ENCODE results near the gene CDC42EP4. TPM values are rescaled to one million over a fixed set of nuclear protein-coding genes. Genes with fewer than 3 reads are reported as not detected.

CDC42EP4 gene
- total RNA-seq, 1 donor from 2014 or later: 33.4 TPM

DNA sequence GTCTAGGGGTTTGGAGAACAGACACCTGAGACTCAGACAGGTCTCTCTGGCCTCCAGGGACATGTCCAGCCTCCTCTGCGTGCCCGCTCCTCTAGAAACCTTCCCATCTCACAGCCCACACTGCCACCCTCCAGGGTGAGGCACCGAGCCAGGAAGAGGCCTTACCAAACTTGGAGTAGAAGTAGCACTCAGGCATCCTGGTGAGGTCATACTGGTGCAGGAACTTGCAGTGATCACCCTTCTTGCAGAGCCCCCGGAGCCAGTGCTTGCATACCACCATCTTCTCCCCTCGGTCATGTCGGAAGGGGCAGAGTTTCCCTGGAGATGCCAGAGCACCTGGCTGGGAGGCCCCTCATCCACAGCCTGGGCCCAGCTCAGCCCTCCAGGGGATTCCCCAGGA is 54.3 kb downstream of the CDC42EP4 start:
- Mint-ChIP-seq H3K27ac (ENCODE audit: unreplicated experiment) (no peak overlapping the region), H3K9me3 (no peaks in the 10 kb centered on the region), H3K4me3 (no peak overlapping the region), H3K27me3 (ENCODE audit: low read depth) (peaks cover 36% of the 10 kb centered on the region), H3K36me3 (ENCODE audit: low read depth) (no peaks in the 10 kb centered on the region), H3K4me1 (peaks cover 19% of the 10 kb centered on the region)
- no peak for TF ChIP-seq CTCF (conservative IDR thresholded peaks at IDR 0.05)
- no peak for DNase-seq (ENCODE audit: low read depth, low spot score)

- TF ChIP-seq CTCF (conservative IDR thresholded peaks at IDR 0.05): no peak
- Mint-ChIP-seq H3K27ac (ENCODE audit: unreplicated experiment) (no peak overlapping the region), H3K9me3 (no peaks in the 10 kb centered on the region), H3K4me3 (no peak overlapping the region), H3K4me1 (peaks cover 10% of the 10 kb centered on the region), H3K27me3 (ENCODE audit: low read depth) (peaks cover 33% of the 10 kb centered on the region), H3K36me3 (ENCODE audit: low read depth) (no peaks in the 10 kb centered on the region)
- no peak for DNase-seq (ENCODE audit: low read depth, low spot score)
These were observed 55.6 kb downstream of the CDC42EP4 start for GRCh38 chr17:73256220-73256619.

- TF ChIP-seq CTCF (conservative IDR thresholded peaks at IDR 0.05): peak; percentile 100
- H3K4me1 Mint-ChIP-seq: peaks cover 10% of the 10 kb centered on the region
- peaks cover 32% of the 10 kb centered on the region for H3K27me3 Mint-ChIP-seq (ENCODE audit: low read depth)
- DNase-seq (ENCODE audit: low read depth, low spot score): peak; percentile 78
- no peak overlapping the region for H3K4me3 Mint-ChIP-seq
- H3K9me3 Mint-ChIP-seq: no peaks in the 10 kb centered on the region
- no peak overlapping the region for H3K27ac Mint-ChIP-seq (ENCODE audit: unreplicated experiment)
- H3K36me3 Mint-ChIP-seq (ENCODE audit: low read depth): no peaks in the 10 kb centered on the region
These were observed 56.1 kb downstream of the CDC42EP4 start for GRCh38 chr17:73255671-73256181.

- H3K36me3 Mint-ChIP-seq (ENCODE audit: low read depth): peaks cover 2% of the 10 kb centered on the region
- DNase-seq (ENCODE audit: low read depth, low spot score): no peak
- peaks cover 7% of the 10 kb centered on the region for H3K4me1 Mint-ChIP-seq
- no peak for TF ChIP-seq CTCF (conservative IDR thresholded peaks at IDR 0.05)
- H3K4me3 Mint-ChIP-seq: no peak overlapping the region
- H3K27me3 Mint-ChIP-seq (ENCODE audit: low read depth): peaks cover 8% of the 10 kb centered on the region
- no peaks in the 10 kb centered on the region for H3K9me3 Mint-ChIP-seq
- no peak overlapping the region for H3K27ac Mint-ChIP-seq (ENCODE audit: unreplicated experiment)
These were observed 59.9 kb downstream of the CDC42EP4 start for GRCh38 chr17:73251871-73252270.

GRCh38 chr17:73250851-73251640 is 60.8 kb downstream of the CDC42EP4 start:
- H3K4me3 Mint-ChIP-seq: no peak overlapping the region
- no peak for DNase-seq (ENCODE audit: low read depth, low spot score)
- peaks cover 2% of the 10 kb centered on the region for H3K36me3 Mint-ChIP-seq (ENCODE audit: low read depth)
- peaks cover 6% of the 10 kb centered on the region for H3K4me1 Mint-ChIP-seq
- no peak for TF ChIP-seq CTCF (conservative IDR thresholded peaks at IDR 0.05)
- no peak overlapping the region for H3K27ac Mint-ChIP-seq (ENCODE audit: unreplicated experiment)
- H3K27me3 Mint-ChIP-seq (ENCODE audit: low read depth): peaks cover 8% of the 10 kb centered on the region
- H3K9me3 Mint-ChIP-seq: no peaks in the 10 kb centered on the region
